Stimulated activated CD8-positive, alpha-beta memory T cell treated with anti-CD3 and anti-CD28 coated beads, Interleukin-12 subunit alpha, Interleukin-12 subunit beta, amount 100 ng/mL, for 1 hour (primary cell): ENCODE measurements around the gene STX18.

ENCODE experiments used
- DNase-seq: peaks from one replicate; pipeline ENCODE4 v3.0.0-alpha.2; 2020; ENCODE audit warnings: low read depth

STX18 gene

DNA sequence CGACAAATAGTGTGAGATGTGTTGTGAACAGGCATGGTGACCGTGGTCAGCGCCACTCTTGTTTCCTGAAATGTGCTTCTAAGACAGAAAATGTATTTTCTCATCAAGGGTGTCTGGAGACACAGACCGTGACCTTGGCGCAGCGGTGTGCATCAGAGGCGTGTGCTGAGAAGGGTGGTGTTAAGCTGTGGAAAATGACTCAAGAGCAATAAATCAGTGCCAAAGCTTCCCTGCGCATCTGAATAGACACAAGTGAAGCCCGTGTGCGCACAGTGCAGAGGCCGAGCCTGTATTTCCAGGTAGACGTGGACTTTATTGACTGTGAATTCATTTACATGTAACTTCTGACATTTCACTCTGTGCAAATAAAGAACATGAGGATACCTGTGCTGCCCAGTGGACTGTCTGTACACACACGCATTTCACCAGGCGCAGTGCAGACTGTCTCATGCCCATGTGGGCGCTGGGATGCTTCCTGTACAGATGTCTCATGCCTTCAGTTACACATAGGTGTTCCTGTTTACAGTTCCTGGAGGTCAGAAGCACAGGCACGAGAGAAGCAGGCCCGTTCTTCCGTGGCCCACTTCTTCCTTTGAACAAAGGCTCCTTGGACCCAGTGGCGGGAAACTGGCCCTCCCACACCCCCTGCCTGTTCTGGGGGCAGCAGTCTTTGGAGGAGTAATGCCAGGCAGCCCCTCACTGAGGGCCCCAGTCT, 123.0 kb downstream of the STX18 start:
- no peak for DNase-seq

DNA sequence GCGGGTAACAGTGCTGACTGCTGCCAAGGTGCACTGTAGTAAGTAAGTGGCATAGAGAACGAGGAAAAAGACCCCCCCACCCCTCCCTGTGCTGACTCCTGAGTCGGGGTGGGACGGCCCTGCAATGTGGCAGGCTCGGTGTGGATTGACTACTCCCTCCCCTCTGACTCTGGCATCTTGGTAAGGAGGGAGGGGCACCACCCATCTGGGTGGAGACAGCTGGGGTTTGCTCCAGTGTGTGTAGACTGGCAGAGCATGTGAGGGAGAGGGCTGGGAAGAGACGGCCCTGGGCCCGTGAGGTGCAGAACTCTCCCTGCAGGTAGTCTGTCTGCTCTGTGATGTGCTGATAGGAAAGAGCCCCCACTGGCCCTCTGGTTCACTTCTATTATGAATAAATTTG, 124.0 kb downstream of the STX18 start:
- no peak for DNase-seq

- DNase-seq, result no peak
Measured at GRCh38 chr4:4416981-4417380, 124.9 kb downstream of the STX18 start.

DNA sequence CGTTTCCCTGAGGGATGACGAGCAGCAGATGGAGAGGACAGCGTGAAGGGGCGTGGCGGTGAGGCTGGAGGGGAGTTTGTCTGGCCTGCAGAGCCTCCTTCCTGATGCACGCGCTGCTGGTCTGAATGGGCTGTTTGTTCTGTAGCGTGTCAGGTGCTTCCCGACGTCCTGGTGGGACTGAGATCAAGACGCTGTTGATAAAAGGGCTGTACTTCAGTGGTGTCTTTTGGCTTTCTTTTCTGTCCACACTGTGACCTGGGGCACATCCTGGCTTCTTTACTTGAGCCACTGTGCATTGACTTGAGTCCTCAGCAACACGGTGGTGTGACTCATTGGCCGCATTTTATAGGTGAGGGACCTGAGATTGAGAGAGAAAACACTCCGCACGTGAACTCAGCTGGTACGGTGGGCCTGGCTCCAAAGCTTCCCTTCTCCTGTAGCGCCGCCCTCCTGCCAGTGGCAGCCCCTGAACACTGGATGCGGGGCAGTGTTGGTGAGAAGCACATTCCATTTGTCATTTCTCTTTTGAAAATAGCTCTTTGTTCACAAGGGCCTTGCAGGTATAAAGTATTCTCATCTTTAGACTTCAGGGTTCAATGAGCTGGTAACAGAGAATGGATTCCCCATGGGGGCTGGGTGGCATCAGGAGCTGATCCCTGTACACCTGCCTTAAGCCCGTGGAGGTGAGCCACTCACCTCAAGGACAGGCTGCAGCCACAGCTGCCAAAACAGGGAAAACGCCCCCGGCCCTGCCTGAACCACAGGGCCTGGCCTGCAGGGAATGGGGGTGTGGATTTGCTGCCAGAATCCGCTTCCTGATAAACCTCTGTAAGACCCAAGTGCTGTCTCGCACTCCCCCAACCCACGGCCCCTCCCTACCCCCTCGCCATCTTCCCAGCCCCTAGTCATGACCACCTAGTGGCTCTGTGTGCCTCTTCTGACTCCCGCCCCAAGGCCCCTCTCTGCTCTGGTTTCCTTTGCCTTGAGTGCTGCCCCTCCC, 125.7 kb downstream of the STX18 start:
- no peak for DNase-seq

- DNase-seq, result no peak
Measured at GRCh38 chr4:4415107-4415805, 126.6 kb downstream of the STX18 start.

DNA sequence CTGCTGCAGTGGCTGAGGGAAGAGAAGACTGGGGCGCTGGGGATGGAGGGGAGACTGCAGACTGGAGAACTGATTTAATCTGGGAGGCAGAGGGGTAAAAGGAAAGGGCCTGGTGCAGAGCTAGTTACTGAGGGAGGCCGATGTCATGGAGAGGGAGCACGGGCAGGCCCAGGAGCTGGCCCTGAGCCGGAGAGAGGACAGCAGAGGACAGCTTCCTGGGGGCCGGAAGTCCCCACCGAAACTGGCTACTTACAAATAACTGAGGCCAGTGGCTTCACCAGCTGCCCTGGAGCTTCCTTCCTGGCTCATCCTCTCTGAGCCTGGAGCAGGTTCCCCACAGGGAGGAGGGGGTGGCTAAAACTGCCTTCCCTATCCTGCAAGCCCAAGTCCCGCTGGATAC, 128.0 kb downstream of the STX18 start:
- DNase-seq, result no peak

DNA sequence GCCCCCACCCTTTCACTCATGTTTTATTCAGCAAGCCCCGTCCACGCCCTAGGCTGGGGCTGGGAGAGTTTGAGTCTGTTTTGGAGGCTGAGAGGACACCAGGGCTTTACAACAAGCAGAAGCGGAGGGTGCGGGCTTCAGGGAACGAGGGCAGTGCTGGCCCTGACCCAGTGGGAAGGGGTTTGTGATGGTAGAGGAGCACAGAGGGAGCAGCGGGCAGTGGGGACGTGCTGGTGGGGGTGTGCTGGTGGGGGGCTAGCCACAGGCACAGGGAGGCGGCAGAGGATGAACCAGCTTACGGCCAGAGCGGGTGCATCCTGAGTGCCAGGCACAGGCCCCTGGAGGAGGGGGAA, 128.5 kb downstream of the STX18 start:
- DNase-seq, result no peak

GRCh38 chr4:4412641-4413372, 129.0 kb downstream of the STX18 start:
- DNase-seq, result no peak

DNA sequence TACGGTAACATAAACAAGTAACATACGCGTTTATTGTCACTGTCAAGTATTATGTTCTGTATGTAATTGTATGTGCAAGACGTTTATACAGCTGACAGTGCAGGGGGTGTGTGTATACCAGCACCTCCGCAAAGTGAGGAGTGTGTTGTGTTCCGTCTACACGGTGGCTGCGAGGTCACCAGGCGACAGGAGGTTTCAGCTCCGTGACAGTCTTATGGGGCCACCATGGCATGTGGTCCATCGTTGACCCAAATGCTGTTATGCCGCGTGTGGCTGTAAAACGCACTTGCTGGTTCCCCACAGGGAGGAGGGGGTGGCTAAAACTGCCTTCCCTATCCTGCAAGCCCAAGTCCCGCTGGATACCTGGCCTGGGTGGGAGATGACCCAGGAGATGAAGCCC, 129.9 kb downstream of the STX18 start:
- no peak for DNase-seq

GRCh38 chr4:4410271-4410670, 131.6 kb downstream of the STX18 start:
- no peak for DNase-seq

- no peak for DNase-seq
Measured at GRCh38 chr4:4409416-4410115, 132.3 kb downstream of the STX18 start.

- no peak for DNase-seq
Measured at GRCh38 chr4:4408576-4409335, 133.1 kb downstream of the STX18 start.

DNA sequence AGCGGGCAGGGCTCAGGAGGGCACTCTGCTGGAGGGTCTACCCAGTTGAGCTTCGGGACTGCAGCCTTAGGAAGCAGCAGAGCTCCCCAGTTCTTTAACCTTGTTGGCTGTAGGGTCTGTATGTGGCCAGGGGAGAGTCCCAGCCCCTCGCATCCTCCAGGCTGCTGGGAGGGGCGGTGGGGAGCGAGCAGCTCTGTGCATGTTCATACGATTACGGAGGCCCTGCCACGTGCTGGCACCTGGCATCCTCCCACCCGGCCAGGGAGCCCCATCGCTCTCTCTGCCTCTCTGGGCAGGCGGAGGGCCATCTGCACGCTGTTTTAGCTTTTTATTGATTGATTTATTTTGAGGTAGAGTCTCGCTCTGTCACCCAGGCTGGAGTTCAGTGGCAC, 133.7 kb downstream of the STX18 start:
- no peak for DNase-seq

- no peak for DNase-seq
Measured at GRCh38 chr4:4407299-4408131, 134.3 kb downstream of the STX18 start.

DNA sequence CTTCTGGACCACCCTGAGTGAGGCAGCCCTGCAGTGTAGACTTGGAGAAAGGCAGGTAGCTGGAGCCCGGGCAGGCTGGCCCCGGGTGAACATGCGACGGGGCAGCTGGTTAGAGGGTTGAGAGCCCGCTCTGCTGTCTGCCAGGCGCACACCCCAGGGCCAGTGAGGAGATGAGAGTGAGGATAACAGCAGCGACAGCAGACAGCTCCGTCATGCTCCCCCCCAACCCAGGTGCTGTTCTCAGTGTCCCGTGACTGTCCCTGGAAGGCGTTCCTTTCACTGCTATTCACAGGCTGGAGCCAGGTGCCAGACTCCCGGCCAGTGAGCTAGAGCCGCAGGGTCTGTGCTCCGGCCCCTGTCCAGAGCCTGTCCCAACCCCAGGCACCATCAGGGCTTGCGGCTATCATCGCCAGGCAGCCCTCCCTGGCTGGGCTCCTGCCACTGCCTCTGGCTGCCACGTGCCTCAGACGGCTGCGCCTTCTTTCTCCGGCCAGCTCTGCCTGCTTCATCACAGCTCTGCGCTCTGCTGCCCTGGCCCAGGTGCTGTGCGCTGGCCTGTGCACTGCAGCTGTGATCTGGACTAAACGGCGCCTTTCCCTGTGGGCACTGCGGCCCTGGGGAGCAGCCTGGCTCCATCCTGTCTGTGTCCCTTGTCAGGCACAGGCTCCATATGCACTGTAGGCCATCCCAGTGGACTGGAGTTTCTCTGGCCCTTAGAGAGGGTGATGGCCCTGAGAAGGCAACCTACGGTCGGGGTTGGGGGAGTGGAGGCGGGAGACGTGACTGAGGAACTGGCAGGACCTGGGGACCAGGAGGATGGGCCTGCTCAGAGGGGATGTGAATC, 135.2 kb downstream of the STX18 start:
- DNase-seq, result no peak

- no peak for DNase-seq
Measured at GRCh38 chr4:4405358-4405962, 136.4 kb downstream of the STX18 start.

DNA sequence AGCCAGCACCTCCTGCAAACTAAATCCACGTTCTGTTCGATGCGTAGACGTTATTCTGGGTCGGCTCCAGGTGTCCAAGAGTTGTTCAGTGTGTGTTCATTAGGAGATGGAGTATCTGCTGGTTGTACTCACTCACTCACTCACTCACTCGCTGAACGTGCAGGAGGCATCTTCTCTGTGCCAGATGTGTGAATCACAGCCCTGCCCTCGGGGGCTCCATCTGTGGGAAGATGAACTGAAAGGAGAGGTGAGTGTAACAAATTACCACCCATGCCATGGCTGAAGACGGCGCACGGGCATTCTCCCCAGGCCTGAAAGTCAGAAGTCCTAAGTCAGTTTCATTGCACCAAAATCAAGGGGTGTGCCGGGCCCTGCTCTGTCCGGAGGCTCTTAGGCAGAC, 138.9 kb downstream of the STX18 start:
- no peak for DNase-seq

DNA sequence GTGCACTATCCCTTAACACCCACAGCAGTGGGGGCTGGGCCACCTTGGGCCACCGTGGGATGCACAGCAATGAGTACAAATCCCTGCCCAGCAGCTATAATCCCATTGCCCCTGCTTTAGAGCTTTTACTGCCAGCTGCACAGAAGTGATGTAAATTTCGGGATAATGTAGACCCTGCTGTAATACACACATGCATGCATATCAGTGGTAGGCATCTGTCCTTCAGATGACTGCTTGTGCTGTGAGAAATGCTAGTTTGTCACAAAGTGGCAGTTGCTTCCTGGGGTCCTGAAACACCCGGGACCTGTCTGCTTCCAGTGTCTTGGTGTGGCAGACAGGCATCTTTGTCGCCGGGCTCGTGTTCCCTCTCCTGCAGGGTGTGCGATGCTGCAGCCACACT, 140.8 kb downstream of the STX18 start:
- no peak for DNase-seq
